Activated CD4-positive, alpha-beta T cell treated with anti-CD3 and anti-CD28 coated beads for 36 hours (primary cell): ENCODE data around the gene FBXL14. TPM values are rescaled to one million over a fixed set of nuclear protein-coding genes. Genes with fewer than 3 reads are reported as not detected.
"Not testable (repeated sequence)": the region's sequence is repeated elsewhere in the genome, so short reads cannot be mapped to it uniquely, and the experiment has no call there.

Source experiments
- ATAC-seq: fragments of 200-7000 bp; cut with Tn5 transposase; one replicate; pipeline ENCODE4 v1.10.0; 2021; ENCODE audit warnings: mild to moderate bottlenecking, moderate library complexity
- CTCF ChIA-PET: fragments of 350-600 bp; sonication (Branson Sonifier 250); formaldehyde crosslinking; loops from one replicate; lab custom pipeline; 2021; ENCODE audit warnings: antibody characterized with exemption; lab: Charles Lee
- POLR2A ChIA-PET: fragments of 350-600 bp; sonication (Branson Sonifier 250); formaldehyde crosslinking; loops from one replicate; lab custom pipeline; 2021; ENCODE audit warnings: antibody characterized with exemption, inconsistent platforms; lab: Charles Lee
- DNase-seq: peaks from one replicate; pipeline ENCODE4 v3.0.0-alpha.2; 2020
- H3K27ac Mint-ChIP-seq: one replicate; pipeline ENCODE4 v1.8.0; 2021; ENCODE audit warnings: mixed read lengths
- H3K27me3 Mint-ChIP-seq: one replicate; pipeline ENCODE4 v1.8.0; 2021; ENCODE audit warnings: mixed read lengths
- H3K36me3 Mint-ChIP-seq: one replicate; pipeline ENCODE4 v1.8.0; 2021; ENCODE audit warnings: low read depth, mixed read lengths
- H3K4me1 Mint-ChIP-seq: one replicate; pipeline ENCODE4 v1.8.0; 2021; ENCODE audit warnings: mixed read lengths
- H3K4me3 Mint-ChIP-seq: one replicate; pipeline ENCODE4 v1.8.0; 2021; ENCODE audit warnings: mild to moderate bottlenecking, moderate library complexity, mixed read lengths
- H3K9me3 Mint-ChIP-seq: one replicate; pipeline ENCODE4 v1.8.0; 2021; ENCODE audit warnings: low read depth, mixed read lengths
- intact Hi-C, 2 experiments: fragments of 100-400 bp; cut with DNase I in 1 of 2; cut with micrococcal nuclease in 1 of 2; formaldehyde crosslinking; loops; one replicate each; pipeline versions ENCODE4 v1.14.2 to v1.15.1; 2022 to 2024; cut with DNase I, micrococcal nuclease
- total RNA-seq, 2 experiments: library from RNA; stranded (reverse); gene quantifications; one replicate each; pipeline ENCODE4 v1.2.3, GENCODE V29; 2021

Gene FBXL14
- total RNA-seq, 2 experiments from 2014 or later, result 17.0 to 17.8 TPM

GRCh38 chr12:1566449-1567135 lies 27.8 kb downstream of the FBXL14 start:
- DNase-seq, result no peak
- CTCF ChIA-PET, result interaction anchor here (0.5 to 1.0 kb wide), 2 partner anchors 17 to 449 kb away, joined by 4 to 5 read pairs; no protein-coding TSS in a partner anchor
- Mint-ChIP-seq H3K4me1 (no peaks in the 10 kb centered on the region), H3K27ac (no peak overlapping the region), H3K36me3 (no peaks in the 10 kb centered on the region), H3K27me3 (no peaks in the 10 kb centered on the region), H3K9me3 (no peaks in the 10 kb centered on the region), H3K4me3 (no peak overlapping the region)
- intact Hi-C loops, result no loop called here
- no peak for ATAC-seq
- POLR2A ChIA-PET, result no interaction called here

- DNase-seq (no peak), ATAC-seq (no peak)
- ChIA-PET POLR2A (no interaction called here), CTCF (interaction anchor here (0.6 kb wide), 1 partner anchor 15 kb away, joined by 3 read pairs; no protein-coding TSS in a partner anchor)
- H3K9me3 Mint-ChIP-seq, result no peaks in the 10 kb centered on the region
- H3K4me1 Mint-ChIP-seq, result no peaks in the 10 kb centered on the region
- no peaks in the 10 kb centered on the region for H3K36me3 Mint-ChIP-seq
- H3K27ac Mint-ChIP-seq, result no peak overlapping the region
- H3K4me3 Mint-ChIP-seq, result no peak overlapping the region
- no peaks in the 10 kb centered on the region for H3K27me3 Mint-ChIP-seq
- intact Hi-C loops, result no loop called here
Observed at GRCh38 chr12:1565172-1565571, 29.2 kb downstream of the FBXL14 start.

- POLR2A ChIA-PET, result no interaction called here
Observed at GRCh38 chr12:1564067-1564466, 30.3 kb downstream of the FBXL14 start.

GRCh38 chr12:1562813-1563407 lies 31.5 kb downstream of the FBXL14 start:
- H3K9me3 Mint-ChIP-seq, result no peaks in the 10 kb centered on the region
- peaks cover 2% of the 10 kb centered on the region for H3K36me3 Mint-ChIP-seq
- H3K27me3 Mint-ChIP-seq, result no peaks in the 10 kb centered on the region
- CTCF ChIA-PET, result interaction anchor here (0.5 to 1.2 kb wide), 2 partner anchors 34 to 444 kb away, joined by 4 read pairs; no protein-coding TSS in a partner anchor
- no peaks in the 10 kb centered on the region for H3K4me1 Mint-ChIP-seq
- DNase-seq, result no peak
- no peak for ATAC-seq
- H3K27ac Mint-ChIP-seq, result no peak overlapping the region
- H3K4me3 Mint-ChIP-seq, result no peak overlapping the region
- POLR2A ChIA-PET, result no interaction called here
- intact Hi-C loops, result no loop called here

More at GRCh38 chr12:1564067-1564466, 30.3 kb downstream of the FBXL14 start:
- no peaks in the 10 kb centered on the region for H3K36me3 Mint-ChIP-seq
- ATAC-seq, result no peak
- H3K27me3 Mint-ChIP-seq, result no peaks in the 10 kb centered on the region
- no peak overlapping the region for H3K27ac Mint-ChIP-seq
- no peaks in the 10 kb centered on the region for H3K9me3 Mint-ChIP-seq
- intact Hi-C loops, result no loop called here
- CTCF ChIA-PET, result no interaction called here
- no peak overlapping the region for H3K4me3 Mint-ChIP-seq
- H3K4me1 Mint-ChIP-seq, result no peaks in the 10 kb centered on the region
- no peak for DNase-seq

- Mint-ChIP-seq H3K4me3 (no peak overlapping the region), H3K4me1 (no peaks in the 10 kb centered on the region), H3K9me3 (no peaks in the 10 kb centered on the region), H3K27me3 (peaks cover 2% of the 10 kb centered on the region), H3K27ac (no peak overlapping the region), H3K36me3 (peaks cover 2% of the 10 kb centered on the region)
- ChIA-PET POLR2A (no interaction called here), CTCF (interaction anchor here (0.6 to 1.4 kb wide), 3 partner anchors 9 to 43 kb away, joined by 5 to 6 read pairs (median 5); no protein-coding TSS in a partner anchor)
- no peak for DNase-seq
- no peak for ATAC-seq
- intact Hi-C loops, result no loop called here
Observed at GRCh38 chr12:1560704-1561103, 33.7 kb downstream of the FBXL14 start.

- ChIA-PET POLR2A (no interaction called here), CTCF (interaction anchor here (1.0 to 1.4 kb wide), 2 partner anchors 23 to 441 kb away, joined by 3 to 6 read pairs; no protein-coding TSS in a partner anchor)
- Mint-ChIP-seq H3K27ac (no peak overlapping the region), H3K4me1 (peaks cover 4% of the 10 kb centered on the region), H3K36me3 (peaks cover 2% of the 10 kb centered on the region), H3K27me3 (peaks cover 2% of the 10 kb centered on the region), H3K4me3 (no peak overlapping the region), H3K9me3 (no peaks in the 10 kb centered on the region)
- intact Hi-C loops, result no loop called here
- ATAC-seq (no peak), DNase-seq (no peak)
Observed at GRCh38 chr12:1559676-1560091, 34.7 kb downstream of the FBXL14 start.

- DNase-seq, H3K4me3 Mint-ChIP-seq, H3K9me3 Mint-ChIP-seq, intact Hi-C loops, ATAC-seq, H3K27me3 Mint-ChIP-seq, H3K36me3 Mint-ChIP-seq, H3K27ac Mint-ChIP-seq: not testable (repeated sequence)
- CTCF ChIA-PET, result interaction anchor here (0.7 kb wide), 1 partner anchor 382 kb away, joined by 3 read pairs; no protein-coding TSS in a partner anchor
- POLR2A ChIA-PET, result interaction anchor here (0.6 kb wide), 1 partner anchor 17 kb away, joined by 6 read pairs; no protein-coding TSS in a partner anchor
- peaks cover 15% of the 10 kb centered on the region for H3K4me1 Mint-ChIP-seq
Observed at GRCh38 chr12:1558108-1558507, 36.3 kb downstream of the FBXL14 start.

GRCh38 chr12:1553987-1554982 lies 40.1 kb downstream of the FBXL14 start:
- POLR2A ChIA-PET, result no interaction called here
- ATAC-seq (peak; percentile 95), DNase-seq (peak; percentile 80)
- Mint-ChIP-seq H3K9me3 (peaks cover 11% of the 10 kb centered on the region), H3K27ac (no peak overlapping the region), H3K36me3 (peaks cover 2% of the 10 kb centered on the region), H3K27me3 (peaks cover 6% of the 10 kb centered on the region), H3K4me1 (peaks cover 15% of the 10 kb centered on the region), H3K4me3 (no peak overlapping the region)
- intact Hi-C loops, result loop anchor here in 1 of 2 experiments (1.0 kb wide), 1 partner anchor 21 kb away; no protein-coding TSS in a partner anchor
- CTCF ChIA-PET, result interaction anchor here (0.6 to 1.1 kb wide), 2 partner anchors 29 to 106 kb away, joined by 3 to 5 read pairs; no protein-coding TSS in a partner anchor

GRCh38 chr12:1553536-1553935 lies 40.8 kb downstream of the FBXL14 start:
- CTCF ChIA-PET, result interaction anchor here (0.6 kb wide), 1 partner anchor 105 kb away, joined by 3 read pairs; no protein-coding TSS in a partner anchor

GRCh38 chr12:1552911-1553491 lies 41.4 kb downstream of the FBXL14 start:
- Mint-ChIP-seq H3K27me3 (peaks cover 6% of the 10 kb centered on the region), H3K36me3 (no peaks in the 10 kb centered on the region), H3K27ac (no peak overlapping the region), H3K4me1 (peaks cover 15% of the 10 kb centered on the region), H3K4me3 (no peak overlapping the region), H3K9me3 (peaks cover 11% of the 10 kb centered on the region)
- POLR2A ChIA-PET, result no interaction called here
- intact Hi-C loops, result no loop called here
- DNase-seq (no peak), ATAC-seq (no peak)
- CTCF ChIA-PET, result no interaction called here

More at GRCh38 chr12:1553536-1553935, 40.8 kb downstream of the FBXL14 start:
- ATAC-seq (no peak), DNase-seq (no peak)
- POLR2A ChIA-PET, result no interaction called here
- H3K27ac Mint-ChIP-seq, result no peak overlapping the region
- no peak overlapping the region for H3K4me3 Mint-ChIP-seq
- H3K9me3 Mint-ChIP-seq, result peaks cover 11% of the 10 kb centered on the region
- H3K27me3 Mint-ChIP-seq, result peaks cover 6% of the 10 kb centered on the region
- intact Hi-C loops, result no loop called here
- peaks cover 2% of the 10 kb centered on the region for H3K36me3 Mint-ChIP-seq
- H3K4me1 Mint-ChIP-seq, result peaks cover 15% of the 10 kb centered on the region
